GM06990 (cell line): ENCODE data around the gene CRCP.

Source experiments
- DNase-seq: peaks from one replicate; pipeline ENCODE4 v3.0.0-alpha.2; 2011; ENCODE audit not compliant: insufficient read length; ENCODE audit errors: extremely low read depth
- H3K27me3 ChIP-seq: replicated peaks from 2 replicates; pipeline ENCODE4 v1.6.0; 2011; ENCODE audit warnings: low read length; ENCODE audit not compliant: control insufficient read depth, insufficient read depth
- H3K36me3 ChIP-seq: 2 replicates; pipeline ENCODE4 v1.5.1; 2011; ENCODE audit warnings: low read length; ENCODE audit not compliant: control insufficient read depth, insufficient read depth
- H3K4me3 ChIP-seq: replicated peaks from 2 replicates; pipeline ENCODE4 v1.5.1; 2011; ENCODE audit warnings: low read depth, mild to moderate bottlenecking, control low read depth, low read length
- TF ChIP-seq, protein P1 (sequence below): IDR thresholded peaks from 2 replicates; pipeline ENCODE4 v1.5.1; 2011; ENCODE audit warnings: low read length, control low read depth, mild to moderate bottlenecking, inconsistent platforms; ENCODE audit not compliant: insufficient read depth, poor library complexity, severe bottlenecking

The CRCP gene

GRCh38 chr7:66076462-66077329, 38.0 kb upstream of the CRCP start:
- Histone ChIP-seq H3K36me3 (no peaks in the 10 kb centered on the region; the same call in none of the 2 replicates), H3K27me3 (no peaks in the 10 kb centered on the region), H3K4me3 (peak overlapping the region; percentile 93)
- no peak for DNase-seq
- TF ChIP-seq, protein P1, sequence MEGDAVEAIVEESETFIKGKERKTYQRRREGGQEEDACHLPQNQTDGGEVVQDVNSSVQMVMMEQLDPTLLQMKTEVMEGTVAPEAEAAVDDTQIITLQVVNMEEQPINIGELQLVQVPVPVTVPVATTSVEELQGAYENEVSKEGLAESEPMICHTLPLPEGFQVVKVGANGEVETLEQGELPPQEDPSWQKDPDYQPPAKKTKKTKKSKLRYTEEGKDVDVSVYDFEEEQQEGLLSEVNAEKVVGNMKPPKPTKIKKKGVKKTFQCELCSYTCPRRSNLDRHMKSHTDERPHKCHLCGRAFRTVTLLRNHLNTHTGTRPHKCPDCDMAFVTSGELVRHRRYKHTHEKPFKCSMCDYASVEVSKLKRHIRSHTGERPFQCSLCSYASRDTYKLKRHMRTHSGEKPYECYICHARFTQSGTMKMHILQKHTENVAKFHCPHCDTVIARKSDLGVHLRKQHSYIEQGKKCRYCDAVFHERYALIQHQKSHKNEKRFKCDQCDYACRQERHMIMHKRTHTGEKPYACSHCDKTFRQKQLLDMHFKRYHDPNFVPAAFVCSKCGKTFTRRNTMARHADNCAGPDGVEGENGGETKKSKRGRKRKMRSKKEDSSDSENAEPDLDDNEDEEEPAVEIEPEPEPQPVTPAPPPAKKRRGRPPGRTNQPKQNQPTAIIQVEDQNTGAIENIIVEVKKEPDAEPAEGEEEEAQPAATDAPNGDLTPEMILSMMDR = no peak

- Histone ChIP-seq H3K4me3 (no peak overlapping the region), H3K36me3 (peaks cover 9% of the 10 kb centered on the region), H3K27me3 (no peaks in the 10 kb centered on the region)
- DNase-seq = no peak
- TF ChIP-seq, protein P1 = no peak
Measured at GRCh38 chr7:66078067-66078466, 36.6 kb upstream of the CRCP start.

GRCh38 chr7:66082083-66082482, 32.6 kb upstream of the CRCP start:
- H3K27me3 ChIP-seq = no peaks in the 10 kb centered on the region
- peaks cover 19% of the 10 kb centered on the region for H3K36me3 ChIP-seq
- no peak overlapping the region for H3K4me3 ChIP-seq
- TF ChIP-seq, protein P1 = no peak
- DNase-seq = no peak

GRCh38 chr7:66082886-66083415, 31.7 kb upstream of the CRCP start:
- DNase-seq = no peak

DNA sequence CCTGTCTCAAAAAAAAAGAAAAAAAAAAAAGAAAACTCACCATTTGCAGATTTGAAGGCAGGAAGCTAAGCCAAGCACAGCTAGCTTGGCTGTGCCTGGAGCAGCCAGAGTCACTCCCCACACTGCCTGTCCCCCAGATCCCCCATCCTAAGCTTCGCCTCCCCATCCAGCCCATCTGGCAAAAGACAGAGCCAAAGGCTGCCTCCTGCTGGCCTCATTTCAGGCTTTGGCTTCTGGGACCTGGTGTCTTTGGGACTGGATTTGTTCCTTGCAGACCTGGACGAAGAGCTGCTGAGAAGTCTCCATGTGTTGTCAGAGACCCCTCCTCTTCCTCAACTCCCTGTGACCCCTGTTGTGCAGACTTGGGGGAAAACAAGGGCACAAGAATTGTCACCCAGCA, 31.0 kb upstream of the CRCP start:
- TF ChIP-seq, protein P1 = peak; percentile 6

More at GRCh38 chr7:66082886-66083415, 31.7 kb upstream of the CRCP start:
- H3K36me3 ChIP-seq = peaks cover 22% of the 10 kb centered on the region
- TF ChIP-seq, protein P1 = no peak
- H3K27me3 ChIP-seq = no peaks in the 10 kb centered on the region
- no peak overlapping the region for H3K4me3 ChIP-seq

More for the DNA sequence above, 31.0 kb upstream of the CRCP start:
- no peak for DNase-seq
- Histone ChIP-seq H3K36me3 (peaks cover 22% of the 10 kb centered on the region), H3K27me3 (no peaks in the 10 kb centered on the region), H3K4me3 (no peak overlapping the region)
